ENCODE data around the gene ABI2.

DNA sequence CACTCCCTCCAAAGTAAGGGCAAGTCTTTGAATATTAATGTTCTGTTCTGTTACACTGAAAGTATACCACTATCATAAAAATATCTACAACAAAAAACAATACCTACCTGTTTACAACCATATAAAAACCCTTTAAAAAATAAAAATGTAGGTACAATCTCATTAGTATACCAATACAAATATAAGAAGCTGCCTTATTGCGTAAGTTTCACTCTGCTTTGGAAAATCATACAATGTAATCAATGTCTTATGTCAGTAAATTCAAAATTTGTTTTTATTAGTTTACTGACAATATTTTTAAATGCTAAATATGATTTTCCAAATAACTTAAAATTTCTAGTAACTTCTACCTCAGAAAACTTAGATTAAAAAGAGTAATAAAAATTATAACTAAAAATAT lies 134.1 kb downstream of the ABI2 start:
- TF ChIP-seq, protein P1, sequence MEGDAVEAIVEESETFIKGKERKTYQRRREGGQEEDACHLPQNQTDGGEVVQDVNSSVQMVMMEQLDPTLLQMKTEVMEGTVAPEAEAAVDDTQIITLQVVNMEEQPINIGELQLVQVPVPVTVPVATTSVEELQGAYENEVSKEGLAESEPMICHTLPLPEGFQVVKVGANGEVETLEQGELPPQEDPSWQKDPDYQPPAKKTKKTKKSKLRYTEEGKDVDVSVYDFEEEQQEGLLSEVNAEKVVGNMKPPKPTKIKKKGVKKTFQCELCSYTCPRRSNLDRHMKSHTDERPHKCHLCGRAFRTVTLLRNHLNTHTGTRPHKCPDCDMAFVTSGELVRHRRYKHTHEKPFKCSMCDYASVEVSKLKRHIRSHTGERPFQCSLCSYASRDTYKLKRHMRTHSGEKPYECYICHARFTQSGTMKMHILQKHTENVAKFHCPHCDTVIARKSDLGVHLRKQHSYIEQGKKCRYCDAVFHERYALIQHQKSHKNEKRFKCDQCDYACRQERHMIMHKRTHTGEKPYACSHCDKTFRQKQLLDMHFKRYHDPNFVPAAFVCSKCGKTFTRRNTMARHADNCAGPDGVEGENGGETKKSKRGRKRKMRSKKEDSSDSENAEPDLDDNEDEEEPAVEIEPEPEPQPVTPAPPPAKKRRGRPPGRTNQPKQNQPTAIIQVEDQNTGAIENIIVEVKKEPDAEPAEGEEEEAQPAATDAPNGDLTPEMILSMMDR (IDR thresholded peaks at IDR 0.05; ENCODE audit: low read length), result no peak
- TF ChIP-seq EZH2 (optimal IDR thresholded peaks at IDR 0.05; ENCODE audit: low read depth, low read length) (no peak), EZH2phosphoT487 (IDR thresholded peaks at IDR 0.05; ENCODE audit: low read length) (no peak)

Measured in MM.1S (cell line).